HG03196 (cell line): Measurements from ENCODE around the gene PYCR2.
"Not testable (repeated sequence)": the region's sequence is repeated elsewhere in the genome, so short reads cannot be mapped to it uniquely, and the experiment has no call there.

Source experiments
- ATAC-seq: cut with Tn5 transposase; IDR thresholded peaks from one replicate; pipeline ENCODE4 v1.9.1; 2021; ENCODE audit not compliant: unreplicated experiment

Gene PYCR2

DNA sequence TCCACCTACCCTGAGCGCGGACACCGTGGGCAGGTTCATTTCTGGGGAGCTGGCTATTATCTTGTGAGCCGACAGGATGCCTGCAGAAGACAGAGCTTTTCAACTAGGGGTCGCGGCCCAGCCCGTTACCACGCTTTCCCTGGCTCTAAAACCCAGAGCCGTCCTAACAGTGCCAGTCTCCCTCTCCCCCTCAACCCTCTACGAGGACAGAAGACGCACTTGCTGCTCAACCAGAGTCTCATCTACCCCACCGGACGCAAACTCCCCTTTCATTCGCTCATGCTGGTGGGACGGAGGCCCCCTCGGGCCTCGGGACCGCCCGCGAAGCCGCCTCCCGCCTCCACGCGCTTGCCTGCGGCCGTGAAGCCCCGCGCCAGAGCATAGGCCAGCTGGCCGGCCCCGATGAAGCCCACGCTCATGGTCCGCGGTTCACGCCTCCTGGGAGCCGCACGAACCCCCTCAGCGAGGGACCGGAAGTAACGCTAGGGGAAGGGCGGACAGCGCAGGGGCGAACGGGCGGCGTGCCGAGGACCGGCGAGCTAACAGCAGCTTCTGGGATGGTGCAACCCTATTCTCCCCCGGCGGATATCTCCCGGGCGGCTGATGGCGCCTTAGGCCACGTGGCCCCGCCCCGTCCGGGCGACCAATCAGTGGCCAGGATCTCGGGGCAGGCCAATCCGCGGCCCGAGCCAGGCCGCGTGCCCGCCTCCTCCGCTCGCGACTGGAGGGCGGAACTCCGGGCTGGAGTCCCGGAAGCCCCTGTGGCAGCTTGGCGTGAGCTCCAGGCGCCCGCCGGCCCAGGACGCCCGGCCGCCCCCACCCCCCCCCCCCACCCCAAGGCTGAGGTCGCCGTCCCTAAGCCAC, at the start of gene PYCR2:
Gene PYCR2 (minus strand): TSS at position 559 of the 864 bp plus-strand sequence. CDS start 140 bp downstream, at position 419.
- peak; percentile 98 for ATAC-seq

DNA sequence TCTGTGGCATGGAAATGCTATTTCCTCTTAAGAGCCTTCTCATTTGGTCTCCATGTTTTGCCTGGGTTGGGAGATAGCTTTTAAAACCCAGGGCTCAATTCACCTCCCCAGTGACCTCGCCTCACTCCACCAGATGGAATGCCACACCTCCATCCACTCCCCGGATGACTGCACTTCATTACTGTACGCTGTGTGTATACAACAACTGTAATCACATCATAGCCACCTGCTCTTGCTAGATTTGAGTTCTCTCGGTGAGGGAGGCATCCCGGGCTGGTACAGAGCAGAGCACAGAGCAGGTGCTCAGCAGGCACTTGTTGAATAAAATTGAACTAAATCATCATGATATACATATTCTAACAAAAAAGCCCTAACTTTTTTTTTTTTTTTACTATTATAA, 49.1 kb upstream of the PYCR2 start:
- no peak for ATAC-seq

GRCh38 chr1:225972344-225973152, 48.5 kb upstream of the PYCR2 start:
- ATAC-seq = no peak

DNA sequence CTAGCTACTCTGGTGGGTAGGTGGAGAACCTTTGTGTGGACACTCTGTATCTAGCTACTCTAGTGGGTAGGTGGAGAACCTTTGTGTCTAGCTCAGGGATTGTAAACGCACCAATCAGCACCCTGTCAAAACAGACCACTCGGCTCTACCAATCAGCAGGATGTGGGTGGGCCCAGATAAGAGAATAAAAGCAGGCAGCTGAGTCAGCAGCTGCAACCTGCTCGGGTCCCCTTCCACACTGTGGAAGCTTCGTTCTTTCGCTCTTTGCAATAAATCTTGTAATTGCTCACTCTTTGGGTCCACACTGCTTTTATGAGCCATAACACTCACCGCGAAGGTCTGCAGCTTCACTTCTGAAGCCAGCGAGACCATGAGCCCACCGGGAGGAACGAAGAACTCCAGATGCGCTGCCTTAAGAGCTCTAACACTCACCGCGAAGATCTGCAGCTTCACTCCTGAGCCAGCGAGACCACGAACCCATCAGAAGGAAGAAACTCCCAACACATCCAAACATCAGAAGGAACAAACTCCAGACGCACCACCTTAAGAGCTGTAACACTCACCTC, 46.6 kb upstream of the PYCR2 start:
- not testable (repeated sequence) for ATAC-seq

- ATAC-seq = not testable (repeated sequence)
Measured at GRCh38 chr1:225969751-225970150, 45.7 kb upstream of the PYCR2 start.

- ATAC-seq = no peak
Measured at GRCh38 chr1:225965231-225965630, 41.2 kb upstream of the PYCR2 start.

DNA sequence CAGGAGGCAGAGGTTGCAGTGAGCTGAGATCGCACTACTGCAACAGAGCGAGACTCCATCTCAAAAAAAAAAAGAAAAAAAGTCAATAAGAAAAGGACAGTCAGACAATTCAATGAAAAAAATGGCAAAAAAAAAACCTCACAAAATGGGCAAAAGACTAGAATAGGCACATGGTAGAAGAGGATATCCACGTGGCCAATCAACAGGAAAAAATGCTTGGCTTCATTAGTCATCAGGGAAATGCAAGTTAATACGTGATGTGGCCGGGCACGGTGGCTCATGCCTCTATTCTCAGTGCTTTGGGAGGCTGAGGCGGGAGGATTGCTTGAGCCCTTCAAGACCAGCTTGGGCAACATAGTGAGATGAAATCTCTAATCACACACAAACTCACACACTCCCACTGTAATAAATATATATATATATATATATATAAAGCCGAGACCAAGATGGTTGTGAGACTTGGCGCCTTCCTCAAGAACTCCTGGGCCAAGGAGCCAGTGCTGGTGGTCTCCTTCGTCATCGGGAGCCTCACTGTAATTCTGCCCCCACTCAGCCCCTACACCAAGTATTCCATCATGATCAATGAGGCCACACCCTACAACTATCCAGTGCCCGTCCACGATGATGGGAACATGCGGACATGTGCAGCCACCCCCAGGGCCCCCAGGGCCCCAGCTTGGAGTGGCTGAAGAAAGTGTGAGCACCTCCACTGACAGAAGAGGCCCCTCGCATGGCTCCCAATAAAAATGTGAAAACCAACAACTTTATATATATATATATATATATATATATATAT, 39.9 kb upstream of the PYCR2 start:
- ATAC-seq = no peak

DNA sequence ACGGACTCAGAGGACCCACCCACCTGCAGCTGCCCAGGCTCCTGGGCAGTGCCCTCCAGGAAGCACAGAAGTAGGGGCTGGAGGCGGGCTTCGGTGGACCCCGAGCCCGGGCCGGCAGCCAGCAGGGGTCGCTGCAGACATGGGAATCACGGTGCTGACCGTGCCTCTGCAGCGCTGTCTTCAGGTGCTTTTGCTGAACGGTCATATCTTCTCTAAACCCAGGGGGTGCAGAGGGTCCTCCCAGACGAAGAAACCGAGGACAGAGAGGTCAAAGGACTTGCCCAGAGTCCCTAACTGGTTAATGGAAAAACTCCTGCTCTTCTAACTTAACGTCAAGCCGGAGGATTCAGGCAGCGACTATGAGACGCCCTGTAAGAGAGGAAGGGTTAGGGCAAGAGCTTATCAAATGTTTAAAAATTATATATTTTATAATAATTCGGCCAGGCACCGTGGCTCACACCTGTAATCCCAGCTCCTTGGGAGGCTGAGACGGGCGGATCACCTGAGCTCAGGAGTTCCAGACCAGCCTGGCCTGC, 38.5 kb upstream of the PYCR2 start:
- ATAC-seq = peak; percentile 81

DNA sequence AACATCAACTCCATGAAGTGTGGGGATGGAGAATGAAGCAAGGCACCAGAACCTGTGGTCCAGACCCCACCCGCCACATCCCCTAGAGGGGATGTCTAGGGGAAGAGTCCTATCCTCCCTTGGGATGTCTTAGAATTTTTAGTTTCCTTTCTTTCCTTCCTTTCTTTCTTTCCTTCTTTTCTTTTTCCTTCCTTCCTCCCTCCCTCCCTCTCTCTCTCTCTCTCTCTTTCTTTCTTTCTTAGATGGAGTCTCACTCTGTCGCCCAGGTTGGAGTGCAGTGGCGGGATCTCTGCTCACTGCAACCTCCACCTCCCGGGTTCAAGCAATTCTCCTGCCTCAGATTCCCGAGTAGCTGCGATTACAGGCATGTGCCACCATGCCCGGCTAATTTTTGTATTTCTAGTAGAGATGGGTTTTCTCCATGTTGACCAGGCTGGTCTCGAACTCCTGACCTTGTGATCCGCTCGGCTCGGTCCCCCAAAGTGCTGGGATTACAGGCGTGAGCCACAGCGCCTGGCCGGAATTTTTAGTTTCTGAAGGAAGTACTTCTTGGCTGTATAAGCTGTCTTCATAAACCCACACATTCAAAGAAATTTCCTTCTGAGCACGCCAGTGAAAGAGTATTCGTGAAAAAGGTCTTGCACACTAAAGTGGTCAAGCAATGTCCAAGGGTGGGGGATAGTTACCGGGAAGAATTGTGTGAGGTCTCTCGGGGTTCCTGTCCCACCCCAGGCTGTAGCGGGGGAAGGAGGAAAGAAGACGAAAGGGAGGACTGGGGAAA, 37.8 kb upstream of the PYCR2 start:
- no peak for ATAC-seq

DNA sequence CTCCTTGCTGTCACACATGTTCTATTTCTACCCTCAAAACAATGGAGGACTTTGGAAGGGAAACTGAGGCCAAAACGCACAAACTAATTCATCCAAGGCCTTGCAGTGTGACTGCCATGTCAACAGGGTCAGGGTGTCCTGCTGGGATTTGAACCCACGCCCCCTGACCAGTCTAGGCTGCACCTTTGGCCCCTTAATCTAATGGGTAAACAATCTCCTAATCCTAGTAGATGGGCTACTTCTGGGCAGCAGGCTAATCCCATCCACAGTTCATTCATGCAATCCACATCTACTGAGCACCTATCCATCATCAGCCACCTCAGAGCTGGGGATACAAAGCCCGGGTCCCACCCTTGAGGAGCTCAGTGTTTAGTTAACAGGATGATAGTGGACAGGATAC, 34.0 kb upstream of the PYCR2 start:
- no peak for ATAC-seq

DNA sequence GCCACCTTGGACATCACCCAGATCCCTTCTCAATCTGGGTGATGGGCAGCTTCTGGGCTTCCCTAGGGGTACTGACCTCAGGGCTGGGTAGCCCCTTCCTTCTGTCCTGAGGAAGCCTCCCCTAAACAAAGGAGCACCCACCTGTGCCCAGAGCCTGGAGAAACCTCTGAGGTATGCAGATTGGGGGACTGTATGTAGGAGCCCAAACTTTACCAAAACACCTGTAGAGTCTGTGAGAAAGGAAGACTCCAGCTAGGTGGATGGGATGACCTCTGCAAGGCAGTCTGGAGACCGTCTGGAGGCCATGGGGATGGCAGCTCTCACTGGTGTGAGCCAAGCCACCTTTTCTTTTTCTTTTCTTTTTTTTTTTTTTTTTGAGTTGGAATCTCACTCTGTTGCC, 30.7 kb upstream of the PYCR2 start:
- no peak for ATAC-seq

DNA sequence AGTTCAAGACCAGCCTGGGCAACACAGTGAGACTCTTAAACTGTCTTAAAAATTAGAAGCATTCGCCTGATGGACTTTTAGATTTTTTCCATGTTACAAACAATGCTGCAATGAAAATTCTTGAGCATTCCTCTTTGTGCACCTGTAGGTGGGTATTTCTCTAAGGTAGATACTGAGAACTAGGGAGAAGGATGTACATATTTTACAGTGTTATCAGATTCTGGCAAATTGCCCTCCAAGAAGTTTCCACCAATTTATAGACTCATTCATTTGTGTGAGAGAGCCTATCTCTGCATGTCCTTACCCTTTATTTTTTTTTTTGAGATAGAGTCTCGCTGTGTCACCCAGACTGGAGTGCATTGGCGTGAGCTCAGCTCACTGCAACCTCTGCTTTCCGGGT, 29.3 kb upstream of the PYCR2 start:
- ATAC-seq = no peak

- no peak for ATAC-seq
Measured at GRCh38 chr1:225950905-225951497, 27.0 kb upstream of the PYCR2 start.

GRCh38 chr1:225949041-225949440, 25.0 kb upstream of the PYCR2 start:
- ATAC-seq = no peak

DNA sequence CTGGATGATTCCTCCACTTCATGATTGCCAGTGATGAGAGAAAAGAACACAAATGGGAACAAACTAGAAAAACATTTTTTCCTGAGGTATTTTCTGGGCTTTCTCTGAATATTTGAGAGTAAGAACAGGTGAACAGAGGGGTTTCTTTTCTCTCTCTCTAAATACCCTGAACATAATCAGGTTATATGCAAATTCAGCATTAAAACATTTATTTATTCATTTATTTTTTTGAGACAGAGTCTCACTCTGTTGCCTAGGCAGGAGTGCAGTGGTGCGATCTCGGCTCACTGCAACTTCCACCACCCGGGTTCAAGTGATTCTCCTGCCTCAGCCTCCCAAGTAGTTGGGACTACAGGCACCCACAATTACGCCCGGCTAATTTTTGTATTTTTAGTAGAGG, 22.8 kb upstream of the PYCR2 start:
- ATAC-seq = no peak

DNA sequence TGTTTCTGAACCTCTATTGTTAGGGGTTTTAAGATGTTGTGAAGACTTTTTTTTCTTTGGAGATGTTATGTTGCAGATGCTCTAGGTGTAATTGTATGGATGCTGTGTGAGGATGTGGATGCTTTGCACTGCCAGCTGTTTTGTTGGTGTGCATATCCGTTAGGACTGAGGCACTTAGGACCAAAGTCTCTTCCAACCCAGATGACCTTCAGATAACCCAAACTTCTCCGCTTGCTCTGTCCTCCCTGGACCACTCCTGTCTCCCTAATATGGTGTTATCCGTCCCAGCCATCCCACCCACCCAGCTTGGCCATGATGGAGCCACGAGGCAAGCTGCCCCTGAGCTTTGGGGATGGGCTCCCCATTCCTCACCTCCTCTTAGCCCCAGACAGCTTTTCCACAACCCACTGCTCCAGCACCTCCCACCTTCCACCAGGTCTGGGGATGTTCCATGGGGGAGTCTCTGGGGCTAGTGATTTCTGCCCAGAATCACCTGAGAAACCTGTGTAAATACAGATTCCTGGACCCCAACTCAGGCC, 22.1 kb upstream of the PYCR2 start:
- ATAC-seq = no peak

DNA sequence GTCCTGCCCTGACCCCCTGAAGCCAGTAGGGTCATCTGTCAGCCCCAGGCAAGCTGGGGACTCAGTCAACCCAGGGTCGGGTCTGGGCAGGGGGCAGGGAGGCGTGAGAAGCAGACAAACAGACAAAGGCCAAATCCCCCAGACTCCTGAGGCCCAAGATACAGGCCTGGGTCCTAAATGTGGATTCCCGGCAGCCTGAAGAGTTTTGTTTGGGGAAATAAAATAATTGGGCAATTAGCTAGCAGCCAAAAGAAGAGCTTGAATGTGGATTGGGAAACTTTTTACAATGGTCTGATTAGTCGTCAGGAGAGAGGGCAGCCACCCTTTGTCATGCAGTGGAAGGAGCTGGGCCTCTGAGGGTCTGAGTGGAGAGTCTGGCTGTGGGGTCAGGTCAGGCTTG, 21.5 kb upstream of the PYCR2 start:
- ATAC-seq = no peak

DNA sequence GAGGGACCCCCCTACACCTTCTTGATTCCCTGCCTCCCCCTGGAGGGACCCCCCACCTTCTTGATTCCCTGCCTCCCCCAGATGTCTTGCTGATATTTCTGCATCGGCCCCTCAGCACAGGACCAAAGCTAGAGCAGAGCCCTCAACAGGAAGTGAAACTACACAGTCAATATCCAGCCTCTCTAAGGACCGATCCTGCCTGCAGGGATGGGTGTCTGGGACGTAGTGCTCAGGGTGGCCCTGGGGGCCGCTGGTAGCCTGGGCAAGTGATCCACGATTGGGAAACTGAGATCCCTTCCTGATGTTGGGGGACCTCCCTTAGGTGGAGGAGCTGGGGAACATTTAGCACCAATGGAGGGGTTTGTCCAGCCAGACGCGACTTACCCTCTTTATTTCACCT, 20.9 kb upstream of the PYCR2 start:
- no peak for ATAC-seq

DNA sequence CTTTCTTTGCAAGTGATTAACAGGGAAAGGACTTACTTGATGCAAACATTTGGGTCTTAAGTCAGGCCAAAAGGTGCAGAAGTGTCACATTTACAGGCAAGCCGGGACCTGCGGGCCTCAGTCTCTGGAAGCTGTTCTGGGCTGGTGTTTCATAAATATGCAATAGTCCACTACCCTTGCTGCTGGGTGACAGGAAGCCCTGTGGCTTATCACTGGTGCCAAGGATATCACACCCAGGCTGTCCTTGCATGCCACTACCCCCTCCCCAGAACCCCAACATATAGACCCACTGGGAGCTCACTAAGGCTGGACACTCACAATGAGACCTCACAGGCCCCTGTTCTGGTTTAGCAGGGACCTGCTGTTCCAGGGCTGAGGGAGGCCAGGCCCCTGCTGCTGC, 20.3 kb upstream of the PYCR2 start:
- ATAC-seq = no peak
